ENCODE results near the gene BBS9. TPM values are rescaled to one million over a fixed set of nuclear protein-coding genes. Genes with fewer than 3 reads are reported as not detected.

BBS9 gene
- total and polyA plus RNA-seq, 2 of the 4 experiments (the other 2 are of a cell fraction) = 7.9 to 9.5 TPM

DNA sequence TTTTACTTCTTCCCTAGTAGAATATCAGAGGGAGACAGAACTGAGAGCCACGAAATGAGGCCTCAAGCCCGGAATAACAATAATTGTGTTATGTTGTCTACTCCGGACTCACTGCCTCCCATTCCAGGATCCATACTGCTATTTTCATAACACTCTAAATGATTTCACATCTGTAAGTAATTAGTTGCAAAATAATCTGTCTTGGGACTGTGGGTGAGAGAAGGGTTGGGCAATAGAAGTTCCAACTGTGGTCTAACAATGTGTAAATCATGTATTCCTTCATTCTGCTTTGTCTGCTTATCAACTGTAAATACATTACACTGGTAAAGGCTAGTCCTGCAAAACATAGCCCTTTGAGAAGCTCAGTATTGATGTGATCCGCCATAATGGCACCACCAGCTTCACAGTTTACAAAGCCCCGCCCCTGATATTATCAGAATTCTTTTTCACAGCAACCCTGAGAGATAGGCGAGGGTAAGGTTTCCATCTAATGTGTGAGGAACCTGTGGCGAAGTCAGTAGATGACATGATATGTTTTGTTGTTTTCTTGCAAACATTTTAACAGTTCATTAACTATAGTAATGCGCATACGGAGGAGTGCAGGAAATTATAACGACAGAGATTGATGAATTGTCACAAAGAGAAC lies 510.3 kb downstream of the BBS9 start:
- POLR2A ChIA-PET (ENCODE audit: unreplicated experiment) = no interaction called here
- Histone ChIP-seq H3K27ac (ENCODE audit: insufficient read depth, low read length) (no peak overlapping the region), H3K36me3 (ENCODE audit: control insufficient read depth, insufficient read depth, low read length) (no peaks in the 10 kb centered on the region), H3K79me1 (ENCODE audit: low read depth in 1 of 2, low read length in 2 of 2) (no peaks in the 10 kb centered on the region), H4K5ac (ENCODE audit: low read depth, low read length) (no peak overlapping the region), H2BK120ac (ENCODE audit: low read depth, low read length) (no peak overlapping the region), H3K9me3 (ENCODE audit: control insufficient read depth, insufficient read depth, low read length) (no peaks in the 10 kb centered on the region), H3K4me2 (ENCODE audit: low read depth, low read length) (no peak overlapping the region), H3K56ac (ENCODE audit: extremely low read depth, insufficient read depth, low read length) (no peak overlapping the region), H2BK5ac (ENCODE audit: low read depth, low read length, poor library complexity, severe bottlenecking) (no peak overlapping the region), H3K27me3 (ENCODE audit: control insufficient read depth, insufficient read depth, low read length) (no peaks in the 10 kb centered on the region), H2BK15ac (ENCODE audit: low read depth, low read length) (no peak overlapping the region), H3K14ac (replicated peaks; ENCODE audit: low read depth, low read length) (no peak overlapping the region), H2AK9ac (replicated peaks; ENCODE audit: low read depth, low read length, poor library complexity) (no peak overlapping the region), H3K9me1 (ENCODE audit: insufficient read depth, low read length) (no peaks in the 10 kb centered on the region), H4K8ac (ENCODE audit: low read depth in 2 of 2, low read length in 2 of 2) (no peak overlapping the region), H3K4me3 (ENCODE audit: insufficient read depth, low read depth, low read length) (no peak overlapping the region), H3K23ac (ENCODE audit: low read depth, low read length) (no peak overlapping the region), H2BK20ac (ENCODE audit: low read depth, low read length) (no peak overlapping the region), H3K9ac (ENCODE audit: low read depth, low read length) (no peak overlapping the region), H3K18ac (ENCODE audit: low read depth, low read length) (no peak overlapping the region), H2AK5ac (ENCODE audit: low read depth, low read length) (no peak overlapping the region), H4K20me1 (ENCODE audit: insufficient read depth, low read length) (no peaks in the 10 kb centered on the region), H3K4me1 (ENCODE audit: control insufficient read depth, insufficient read depth, low read length) (peaks cover 2% of the 10 kb centered on the region), H2AFZ (replicated peaks; ENCODE audit: low read length, poor library complexity) (no peak overlapping the region), H4K91ac (ENCODE audit: insufficient read depth, low read depth, low read length) (no peak overlapping the region), H3K4ac (ENCODE audit: low read depth, low read length) (no peak overlapping the region)
- WGBS, 2 experiments (ENCODE audit: extremely low coverage in 2 of 2, insufficient read length in 1 of 2) = no CpG with 5 or more reads among the region's 10 CpGs
- CTCF ChIA-PET = no interaction called here
- in situ Hi-C loops (cut with MboI; ENCODE audit: low sequenced_read_pairs) (no loop called here), intact Hi-C loops (cut with micrococcal nuclease) (no loop called here), dilution Hi-C loops (cut with HindIII; ENCODE audit: low sequenced_read_pairs, unreplicated experiment) (no loop called here)
- TF ChIP-seq MAFK (IDR thresholded peaks at IDR 0.05; ENCODE audit: low read depth, low read length) (no peak), CHD1 (IDR thresholded peaks at IDR 0.05; ENCODE audit: low read depth, low read length) (no peak), POLR2A (IDR thresholded peaks at IDR 0.05; ENCODE audit: low read depth, low read length) (no peak), RFX5 (IDR thresholded peaks at IDR 0.05; ENCODE audit: low read depth, low read length) (no peak), SMC3 (IDR thresholded peaks at IDR 0.05; ENCODE audit: low read depth, low read length) (no peak), CEBPB (IDR thresholded peaks at IDR 0.05; ENCODE audit: low read depth, low read length) (no peak), NFE2L2 (IDR thresholded peaks at IDR 0.05; ENCODE audit: low read depth, low read length) (no peak), MAZ (IDR thresholded peaks at IDR 0.05; ENCODE audit: borderline replicate concordance, low read depth, low read length) (no peak)
- TF ChIP-seq, protein P1, sequence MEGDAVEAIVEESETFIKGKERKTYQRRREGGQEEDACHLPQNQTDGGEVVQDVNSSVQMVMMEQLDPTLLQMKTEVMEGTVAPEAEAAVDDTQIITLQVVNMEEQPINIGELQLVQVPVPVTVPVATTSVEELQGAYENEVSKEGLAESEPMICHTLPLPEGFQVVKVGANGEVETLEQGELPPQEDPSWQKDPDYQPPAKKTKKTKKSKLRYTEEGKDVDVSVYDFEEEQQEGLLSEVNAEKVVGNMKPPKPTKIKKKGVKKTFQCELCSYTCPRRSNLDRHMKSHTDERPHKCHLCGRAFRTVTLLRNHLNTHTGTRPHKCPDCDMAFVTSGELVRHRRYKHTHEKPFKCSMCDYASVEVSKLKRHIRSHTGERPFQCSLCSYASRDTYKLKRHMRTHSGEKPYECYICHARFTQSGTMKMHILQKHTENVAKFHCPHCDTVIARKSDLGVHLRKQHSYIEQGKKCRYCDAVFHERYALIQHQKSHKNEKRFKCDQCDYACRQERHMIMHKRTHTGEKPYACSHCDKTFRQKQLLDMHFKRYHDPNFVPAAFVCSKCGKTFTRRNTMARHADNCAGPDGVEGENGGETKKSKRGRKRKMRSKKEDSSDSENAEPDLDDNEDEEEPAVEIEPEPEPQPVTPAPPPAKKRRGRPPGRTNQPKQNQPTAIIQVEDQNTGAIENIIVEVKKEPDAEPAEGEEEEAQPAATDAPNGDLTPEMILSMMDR (conservative IDR thresholded peaks at IDR 0.05; ENCODE audit: low read depth, low read length) = no peak
- TF ChIP-seq, protein P2, sequence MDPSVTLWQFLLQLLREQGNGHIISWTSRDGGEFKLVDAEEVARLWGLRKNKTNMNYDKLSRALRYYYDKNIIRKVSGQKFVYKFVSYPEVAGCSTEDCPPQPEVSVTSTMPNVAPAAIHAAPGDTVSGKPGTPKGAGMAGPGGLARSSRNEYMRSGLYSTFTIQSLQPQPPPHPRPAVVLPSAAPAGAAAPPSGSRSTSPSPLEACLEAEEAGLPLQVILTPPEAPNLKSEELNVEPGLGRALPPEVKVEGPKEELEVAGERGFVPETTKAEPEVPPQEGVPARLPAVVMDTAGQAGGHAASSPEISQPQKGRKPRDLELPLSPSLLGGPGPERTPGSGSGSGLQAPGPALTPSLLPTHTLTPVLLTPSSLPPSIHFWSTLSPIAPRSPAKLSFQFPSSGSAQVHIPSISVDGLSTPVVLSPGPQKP (IDR thresholded peaks at IDR 0.05; ENCODE audit: borderline replicate concordance, low read depth, low read length) = no peak
- no TSS peak for BruUV-seq (replicated peaks)
- ATAC-seq (ENCODE audit: low read depth) (no peak; the same call in 1 of the 2 replicates), DNase-seq (no peak)
